ENCODE measurements around the gene THOC5. TPM values are rescaled to one million over a fixed set of nuclear protein-coding genes. Genes with fewer than 3 reads are reported as not detected.
A peak's percentile ranks its signal among the peaks of the same experiment; 100 is the strongest.

THOC5 gene
- total RNA-seq, 1 donor = 53.1 TPM

GRCh38 chr22:29485448-29485847, 68.1 kb downstream of the THOC5 start:
- no peak for DNase-seq (ENCODE audit: low read depth)
- H3K4me3 ChIP-seq (ENCODE audit: low read depth, low read length) = no peak overlapping the region
- TF ChIP-seq, protein P1, sequence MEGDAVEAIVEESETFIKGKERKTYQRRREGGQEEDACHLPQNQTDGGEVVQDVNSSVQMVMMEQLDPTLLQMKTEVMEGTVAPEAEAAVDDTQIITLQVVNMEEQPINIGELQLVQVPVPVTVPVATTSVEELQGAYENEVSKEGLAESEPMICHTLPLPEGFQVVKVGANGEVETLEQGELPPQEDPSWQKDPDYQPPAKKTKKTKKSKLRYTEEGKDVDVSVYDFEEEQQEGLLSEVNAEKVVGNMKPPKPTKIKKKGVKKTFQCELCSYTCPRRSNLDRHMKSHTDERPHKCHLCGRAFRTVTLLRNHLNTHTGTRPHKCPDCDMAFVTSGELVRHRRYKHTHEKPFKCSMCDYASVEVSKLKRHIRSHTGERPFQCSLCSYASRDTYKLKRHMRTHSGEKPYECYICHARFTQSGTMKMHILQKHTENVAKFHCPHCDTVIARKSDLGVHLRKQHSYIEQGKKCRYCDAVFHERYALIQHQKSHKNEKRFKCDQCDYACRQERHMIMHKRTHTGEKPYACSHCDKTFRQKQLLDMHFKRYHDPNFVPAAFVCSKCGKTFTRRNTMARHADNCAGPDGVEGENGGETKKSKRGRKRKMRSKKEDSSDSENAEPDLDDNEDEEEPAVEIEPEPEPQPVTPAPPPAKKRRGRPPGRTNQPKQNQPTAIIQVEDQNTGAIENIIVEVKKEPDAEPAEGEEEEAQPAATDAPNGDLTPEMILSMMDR (IDR thresholded peaks at IDR 0.05; ENCODE audit: insufficient read depth, low read length) = no peak

DNA sequence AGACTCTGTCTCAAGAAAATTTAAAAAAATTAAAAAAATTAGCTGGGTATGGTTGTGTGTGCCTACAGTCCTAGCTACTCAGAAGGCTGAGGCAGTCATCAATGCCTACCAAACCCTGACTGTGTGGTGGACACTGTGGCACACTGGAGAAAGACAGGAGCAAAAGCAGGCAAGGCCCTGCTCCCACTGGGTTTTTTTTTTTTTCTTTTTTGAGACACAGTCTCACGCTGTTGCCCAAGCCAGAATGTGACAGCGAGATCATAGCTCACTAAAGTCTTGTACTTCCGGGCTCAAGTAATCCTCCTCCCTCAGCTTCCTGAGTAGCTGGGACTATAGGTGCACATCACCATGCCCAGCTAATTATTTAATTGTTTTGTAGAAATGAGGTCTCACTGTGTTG, 68.9 kb downstream of the THOC5 start:
- no peak overlapping the region for H3K4me3 ChIP-seq (ENCODE audit: low read depth, low read length)
- no peak for DNase-seq (ENCODE audit: low read depth)
- TF ChIP-seq, protein P1 (IDR thresholded peaks at IDR 0.05; ENCODE audit: insufficient read depth, low read length) = no peak

DNA sequence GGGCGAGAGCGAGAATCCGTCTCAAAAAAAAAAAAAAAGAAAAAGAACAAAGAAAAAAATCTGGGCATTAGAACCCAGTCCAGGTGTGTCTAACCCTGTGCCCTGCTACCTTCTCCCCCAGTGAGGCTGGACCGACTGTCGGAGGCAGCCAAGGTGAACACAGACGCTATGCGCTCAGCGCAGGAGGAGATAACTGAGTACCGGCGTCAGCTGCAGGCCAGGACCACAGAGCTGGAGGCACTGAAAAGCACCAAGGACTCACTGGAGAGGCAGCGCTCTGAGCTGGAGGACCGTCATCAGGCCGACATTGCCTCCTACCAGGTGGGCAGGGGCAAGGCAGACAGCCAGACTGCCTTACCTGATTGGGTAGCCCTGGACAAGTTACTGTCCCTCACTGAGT, 70.3 kb downstream of the THOC5 start:
- TF ChIP-seq, protein P1 (IDR thresholded peaks at IDR 0.05; ENCODE audit: insufficient read depth, low read length) = no peak
- DNase-seq (ENCODE audit: low read depth) = no peak
- no peak overlapping the region for H3K4me3 ChIP-seq (ENCODE audit: low read depth, low read length)

GRCh38 chr22:29482726-29483125, 70.8 kb downstream of the THOC5 start:
- no peak for DNase-seq (ENCODE audit: low read depth)
- no peak overlapping the region for H3K4me3 ChIP-seq (ENCODE audit: low read depth, low read length)
- TF ChIP-seq, protein P1 (IDR thresholded peaks at IDR 0.05; ENCODE audit: insufficient read depth, low read length) = no peak

DNA sequence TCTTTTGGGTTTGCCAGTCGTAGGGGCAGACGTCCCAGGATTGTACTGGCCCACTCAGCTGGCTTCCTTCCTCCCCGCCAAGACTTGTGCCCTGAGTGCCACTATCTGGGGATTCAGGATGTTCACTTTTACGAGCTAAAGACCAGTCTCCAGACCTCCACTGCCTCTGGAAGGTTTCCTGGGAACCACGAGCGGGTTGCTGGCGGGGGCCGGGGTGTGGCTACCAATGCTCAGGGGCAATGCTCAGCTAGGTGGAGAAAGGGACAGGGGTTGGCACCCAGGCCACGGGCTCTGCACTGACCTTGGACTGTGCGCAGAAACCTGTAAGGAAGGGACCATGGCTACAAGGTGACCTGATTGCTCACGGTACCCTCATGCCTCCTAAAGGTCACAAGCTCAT, 71.3 kb downstream of the THOC5 start:
- H3K4me3 ChIP-seq (ENCODE audit: low read depth, low read length) = no peak overlapping the region
- TF ChIP-seq, protein P1 (IDR thresholded peaks at IDR 0.05; ENCODE audit: insufficient read depth, low read length) = no peak
- DNase-seq (ENCODE audit: low read depth) = no peak

DNA sequence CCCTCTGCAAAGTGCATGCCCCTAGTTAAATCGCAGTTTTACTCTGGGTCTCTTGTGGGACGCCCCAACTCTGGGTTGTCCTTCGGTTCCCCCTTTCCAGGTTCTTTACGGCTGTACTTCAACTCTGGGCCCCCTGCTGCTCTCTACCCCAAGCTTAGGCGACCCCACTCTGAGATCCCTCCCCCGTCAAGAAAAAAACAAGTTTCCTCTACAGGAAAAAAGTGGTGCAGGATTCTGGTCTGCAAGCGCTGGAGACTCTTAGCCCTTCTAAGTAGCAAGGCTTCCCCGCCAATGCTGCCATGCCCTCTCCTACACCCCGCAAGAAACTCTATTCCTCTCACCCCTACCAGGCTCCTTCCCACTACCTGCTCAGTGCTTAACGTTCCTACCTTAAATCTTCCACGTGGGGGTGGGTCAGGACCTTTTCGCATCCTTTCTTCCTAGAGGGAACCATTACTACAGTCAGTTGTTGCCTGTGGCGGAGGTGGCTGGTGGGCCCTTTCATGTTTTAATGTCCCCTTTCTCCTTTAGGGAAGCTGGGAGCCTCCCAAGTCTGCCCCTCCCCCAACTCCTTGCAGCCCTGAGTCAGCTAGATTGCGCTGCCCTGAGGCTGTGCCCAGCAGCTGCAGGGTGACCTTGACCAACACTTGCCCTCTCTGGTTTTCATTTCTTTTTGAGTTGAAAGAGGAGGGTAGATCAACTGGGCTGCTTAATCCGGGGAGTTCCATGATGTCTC, 72.1 kb downstream of the THOC5 start:
- TF ChIP-seq, protein P1 (IDR thresholded peaks at IDR 0.05; ENCODE audit: insufficient read depth, low read length) = no peak
- no peak for DNase-seq (ENCODE audit: low read depth)
- H3K4me3 ChIP-seq (ENCODE audit: low read depth, low read length) = peak overlapping the region; percentile 52
